MCF 10A (cell line): ENCODE measurements around the gene HBG2. TPM values are rescaled to one million over a fixed set of nuclear protein-coding genes. Genes with fewer than 3 reads are reported as not detected.

Source experiments
- BruUV-seq: library from RNA; stranded (reverse); fragments of 400-500 nt; replicated peaks from 2 replicates; lab custom pipeline; 2021; lab: Mats Ljungman, UMichigan
- CTCF ChIA-PET: fragments of 300-600 bp; sonication (Branson Sonifier 250); formaldehyde crosslinking; extraction: SDS; loops from one replicate; lab custom pipeline; 2021; ENCODE audit warnings: antibody characterized with exemption, inconsistent platforms; lab: Yijun Ruan, JAX
- POLR2A ChIA-PET: fragments of 300-600, 350-650 bp; sonication (Branson Sonifier 250); formaldehyde crosslinking; extraction: SDS; loops from one replicate; lab custom pipeline; 2020; ENCODE audit warnings: antibody characterized with exemption, inconsistent platforms; lab: Yijun Ruan, JAX
- DNase-seq: peaks from one replicate; pipeline ENCODE4 v3.0.0-alpha.2; 2018; ENCODE audit not compliant: unreplicated experiment
- H3K27ac Mint-ChIP-seq: one replicate; pipeline ENCODE4 v1.8.0; 2022; ENCODE audit warnings: mild to moderate bottlenecking, low read depth, mixed read lengths; ENCODE audit not compliant: unreplicated experiment
- H3K27me3 Mint-ChIP-seq: one replicate; pipeline ENCODE4 v1.8.0; 2022; ENCODE audit warnings: mixed read lengths; ENCODE audit not compliant: insufficient read depth, unreplicated experiment
- H3K36me3 Mint-ChIP-seq: one replicate; pipeline ENCODE4 v1.8.0; 2022; ENCODE audit warnings: mild to moderate bottlenecking, moderate library complexity, mixed read lengths; ENCODE audit not compliant: insufficient read depth, unreplicated experiment
- H3K4me1 Mint-ChIP-seq: one replicate; pipeline ENCODE4 v1.8.0; 2022; ENCODE audit warnings: mixed read lengths; ENCODE audit not compliant: insufficient read depth, unreplicated experiment
- H3K4me3 Mint-ChIP-seq: one replicate; pipeline ENCODE4 v1.8.0; 2022; ENCODE audit warnings: mild to moderate bottlenecking, moderate library complexity, mixed read lengths; ENCODE audit not compliant: unreplicated experiment
- H3K9me3 Mint-ChIP-seq: one replicate; pipeline ENCODE4 v1.8.0; 2022; ENCODE audit warnings: mixed read lengths; ENCODE audit not compliant: unreplicated experiment
- intact Hi-C: fragments of 100-400 bp; cut with micrococcal nuclease; formaldehyde crosslinking; loops from 2 replicates; pipeline ENCODE4 v1.14.1; 2022
- total RNA-seq: library from RNA; stranded (reverse); gene quantifications from 2 replicates; pipeline ENCODE4 v1.2.3, GENCODE V29; 2022
- TF ChIP-seq, protein P1 (sequence below): fragments of 200-600 bp; IDR thresholded peaks from one replicate; pipeline ENCODE4 v1.8.0; 2022; ENCODE audit warnings: antibody characterized with exemption, mild to moderate bottlenecking; ENCODE audit not compliant: unreplicated experiment

The HBG2 gene
- total RNA-seq, 1 experiment from 2014 or later: not detected

DNA sequence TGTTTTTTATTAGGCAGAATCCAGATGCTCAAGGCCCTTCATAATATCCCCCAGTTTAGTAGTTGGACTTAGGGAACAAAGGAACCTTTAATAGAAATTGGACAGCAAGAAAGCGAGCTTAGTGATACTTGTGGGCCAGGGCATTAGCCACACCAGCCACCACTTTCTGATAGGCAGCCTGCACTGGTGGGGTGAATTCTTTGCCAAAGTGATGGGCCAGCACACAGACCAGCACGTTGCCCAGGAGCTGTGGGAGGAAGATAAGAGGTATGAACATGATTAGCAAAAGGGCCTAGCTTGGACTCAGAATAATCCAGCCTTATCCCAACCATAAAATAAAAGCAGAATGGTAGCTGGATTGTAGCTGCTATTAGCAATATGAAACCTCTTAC, 29.1 kb downstream of the HBG2 start:
- intact Hi-C loops: no loop called here
- ChIA-PET CTCF (interaction anchor here (0.6 to 1.2 kb wide), 2 partner anchors 64 to 65 kb away, joined by 3 to 4 read pairs; no protein-coding TSS in a partner anchor), POLR2A (no interaction called here)
- Mint-ChIP-seq H3K4me1 (peaks cover 6% of the 10 kb centered on the region), H3K4me3 (no peak overlapping the region), H3K27me3 (peaks cover 17% of the 10 kb centered on the region), H3K36me3 (no peaks in the 10 kb centered on the region), H3K27ac (no peak overlapping the region), H3K9me3 (no peaks in the 10 kb centered on the region)
- TF ChIP-seq, protein P1, sequence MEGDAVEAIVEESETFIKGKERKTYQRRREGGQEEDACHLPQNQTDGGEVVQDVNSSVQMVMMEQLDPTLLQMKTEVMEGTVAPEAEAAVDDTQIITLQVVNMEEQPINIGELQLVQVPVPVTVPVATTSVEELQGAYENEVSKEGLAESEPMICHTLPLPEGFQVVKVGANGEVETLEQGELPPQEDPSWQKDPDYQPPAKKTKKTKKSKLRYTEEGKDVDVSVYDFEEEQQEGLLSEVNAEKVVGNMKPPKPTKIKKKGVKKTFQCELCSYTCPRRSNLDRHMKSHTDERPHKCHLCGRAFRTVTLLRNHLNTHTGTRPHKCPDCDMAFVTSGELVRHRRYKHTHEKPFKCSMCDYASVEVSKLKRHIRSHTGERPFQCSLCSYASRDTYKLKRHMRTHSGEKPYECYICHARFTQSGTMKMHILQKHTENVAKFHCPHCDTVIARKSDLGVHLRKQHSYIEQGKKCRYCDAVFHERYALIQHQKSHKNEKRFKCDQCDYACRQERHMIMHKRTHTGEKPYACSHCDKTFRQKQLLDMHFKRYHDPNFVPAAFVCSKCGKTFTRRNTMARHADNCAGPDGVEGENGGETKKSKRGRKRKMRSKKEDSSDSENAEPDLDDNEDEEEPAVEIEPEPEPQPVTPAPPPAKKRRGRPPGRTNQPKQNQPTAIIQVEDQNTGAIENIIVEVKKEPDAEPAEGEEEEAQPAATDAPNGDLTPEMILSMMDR: no peak
- BruUV-seq: no TSS peak
- no peak for DNase-seq

DNA sequence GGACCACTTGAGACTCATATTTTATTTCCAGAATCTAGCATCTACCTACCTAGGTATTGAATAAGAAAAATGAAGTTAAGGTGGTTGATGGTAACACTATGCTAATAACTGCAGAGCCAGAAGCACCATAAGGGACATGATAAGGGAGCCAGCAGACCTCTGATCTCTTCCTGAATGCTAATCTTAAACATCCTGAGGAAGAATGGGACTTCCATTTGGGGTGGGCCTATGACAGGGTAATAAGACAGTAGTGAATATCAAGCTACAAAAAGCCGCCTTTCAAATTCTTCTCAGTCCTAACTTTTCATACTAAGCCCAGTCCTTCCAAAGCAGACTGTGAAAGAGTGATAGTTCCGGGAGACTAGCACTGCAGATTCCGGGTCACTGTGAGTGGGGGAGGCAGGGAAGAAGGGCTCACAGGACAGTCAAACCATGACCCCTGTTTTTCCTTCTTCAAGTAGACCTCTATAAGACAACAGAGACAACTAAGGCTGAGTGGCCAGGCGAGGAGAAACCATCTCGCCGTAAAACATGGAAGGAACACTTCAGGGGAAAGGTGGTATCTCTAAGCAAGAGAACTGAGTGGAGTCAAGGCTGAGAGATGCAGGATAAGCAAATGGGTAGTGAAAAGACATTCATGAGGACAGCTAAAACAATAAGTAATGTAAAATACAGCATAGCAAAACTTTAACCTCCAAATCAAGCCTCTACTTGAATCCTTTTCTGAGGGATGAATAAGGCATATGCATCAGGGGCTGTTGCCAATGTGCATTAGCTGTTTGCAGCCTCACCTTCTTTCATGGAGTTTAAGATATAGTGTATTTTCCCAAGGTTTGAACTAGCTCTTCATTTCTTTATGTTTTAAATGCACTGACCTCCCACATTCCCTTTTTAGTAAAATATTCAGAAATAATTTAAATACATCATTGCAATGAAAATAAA, 29.8 kb downstream of the HBG2 start:
- CTCF ChIA-PET: interaction anchor here (0.6 to 1.2 kb wide), 2 partner anchors 20 to 64 kb away, joined by 3 to 4 read pairs; no protein-coding TSS in a partner anchor
- BruUV-seq: no TSS peak
- POLR2A ChIA-PET: no interaction called here
- Mint-ChIP-seq H3K4me3 (no peak overlapping the region), H3K4me1 (peaks cover 6% of the 10 kb centered on the region), H3K27ac (no peak overlapping the region), H3K9me3 (no peaks in the 10 kb centered on the region), H3K36me3 (no peaks in the 10 kb centered on the region), H3K27me3 (peaks cover 23% of the 10 kb centered on the region)
- TF ChIP-seq, protein P1: no peak
- DNase-seq: no peak
- intact Hi-C loops: no loop called here

DNA sequence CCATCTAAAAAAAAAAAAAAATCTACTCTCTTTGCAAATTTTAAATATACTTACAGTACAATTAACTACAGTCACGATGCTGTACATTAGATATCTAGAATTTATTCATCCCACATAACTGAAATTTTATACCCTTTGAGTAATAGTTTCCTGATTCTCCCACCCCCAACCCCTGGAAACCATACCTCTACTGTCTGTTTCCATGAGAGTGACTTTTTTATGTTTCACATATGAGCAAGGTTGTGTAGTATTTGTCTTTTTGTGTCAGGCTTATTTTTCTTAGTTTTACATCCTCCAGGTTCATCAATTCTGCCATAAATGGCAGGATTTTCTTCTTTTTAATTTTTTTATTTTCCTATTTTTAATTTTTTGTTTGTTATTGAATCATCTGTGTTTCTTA, 30.9 kb downstream of the HBG2 start:
- POLR2A ChIA-PET: no interaction called here
- TF ChIP-seq, protein P1: no peak
- Mint-ChIP-seq H3K27ac (no peak overlapping the region), H3K4me1 (peaks cover 6% of the 10 kb centered on the region), H3K9me3 (no peaks in the 10 kb centered on the region), H3K4me3 (no peak overlapping the region), H3K27me3 (peaks cover 35% of the 10 kb centered on the region), H3K36me3 (no peaks in the 10 kb centered on the region)
- intact Hi-C loops: no loop called here
- no TSS peak for BruUV-seq
- no peak for DNase-seq
- CTCF ChIA-PET: no interaction called here

DNA sequence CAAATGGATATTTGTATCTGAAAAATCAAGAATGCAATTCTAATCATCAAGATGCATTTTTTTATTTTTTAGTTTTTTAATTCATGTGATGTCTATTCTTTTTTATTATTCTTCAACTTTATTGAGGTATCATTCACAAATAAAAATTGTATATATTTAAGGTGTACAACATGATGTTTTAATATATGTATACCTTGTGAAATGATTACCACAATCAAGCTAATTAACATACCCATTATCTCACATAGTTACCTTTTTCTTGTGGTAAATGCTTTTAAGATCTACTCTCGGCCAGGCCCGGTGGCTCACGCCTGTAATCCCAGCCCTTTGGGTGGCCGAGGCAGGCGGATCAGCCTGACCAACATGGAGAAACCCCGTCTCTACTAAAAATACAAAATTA, 31.4 kb downstream of the HBG2 start:
- BruUV-seq: no TSS peak
- no peak overlapping the region for H3K4me3 Mint-ChIP-seq
- TF ChIP-seq, protein P1: no peak
- peaks cover 6% of the 10 kb centered on the region for H3K4me1 Mint-ChIP-seq
- no peaks in the 10 kb centered on the region for H3K9me3 Mint-ChIP-seq
- intact Hi-C loops: no loop called here
- ChIA-PET POLR2A (no interaction called here), CTCF (no interaction called here)
- no peak for DNase-seq
- H3K36me3 Mint-ChIP-seq: no peaks in the 10 kb centered on the region
- no peak overlapping the region for H3K27ac Mint-ChIP-seq
- peaks cover 38% of the 10 kb centered on the region for H3K27me3 Mint-ChIP-seq
